T-helper 17 cell (primary cell): ENCODE results near the gene CHMP4B. TPM values are rescaled to one million over a fixed set of nuclear protein-coding genes. Genes with fewer than 3 reads are reported as not detected.
A peak's percentile ranks its signal among the peaks of the same experiment; 100 is the strongest.

ENCODE experiments used
- ATAC-seq: fragments of 150-1000 bp; cut with Tn5 transposase; 2 replicates; pipeline ENCODE4 v1.10.0; 2021; ENCODE audit warnings: mild to moderate bottlenecking, moderate library complexity
- DNase-seq, 3 donors: peaks; one replicate each; pipeline versions ENCODE4 v3.0.0 to v3.0.0-alpha.2; 2020 to 2021
- H3K9me3 ChIP-seq: one replicate; pipeline ENCODE4 v1.7.0; 2013; ENCODE audit warnings: low read length, mild to moderate bottlenecking; ENCODE audit not compliant: control insufficient read depth, poor library complexity, severe bottlenecking
- H3K27ac Mint-ChIP-seq: one replicate; pipeline ENCODE4 v1.8.0; 2022; ENCODE audit warnings: mild to moderate bottlenecking, moderate library complexity, mixed read lengths
- H3K27me3 Mint-ChIP-seq: one replicate; pipeline ENCODE4 v1.8.0; 2022; ENCODE audit warnings: mixed read lengths
- H3K36me3 Mint-ChIP-seq: one replicate; pipeline ENCODE4 v1.8.0; 2022; ENCODE audit warnings: low read depth, mixed read lengths
- H3K4me1 Mint-ChIP-seq: one replicate; pipeline ENCODE4 v1.8.0; 2022; ENCODE audit warnings: mild to moderate bottlenecking, mixed read lengths
- H3K4me3 Mint-ChIP-seq: one replicate; pipeline ENCODE4 v1.8.0; 2022; ENCODE audit warnings: mild to moderate bottlenecking, moderate library complexity, mixed read lengths
- total RNA-seq, 4 donors: library from RNA in 2 of 4; stranded (reverse) in 2 of 4; gene quantifications; one replicate each; pipeline ENCODE4 v1.2.3 and lab custom pipeline; 2022 to 2026

The CHMP4B gene
- total RNA-seq, 2 donors from 2014 or later = 48.6 to 50.6 TPM

GRCh38 chr20:33781945-33782344 is 29.2 kb upstream of the CHMP4B start:
- H3K4me1 Mint-ChIP-seq = peaks cover 24% of the 10 kb centered on the region
- peak overlapping the region; percentile 87 for H3K27ac Mint-ChIP-seq
- no peak for ATAC-seq

GRCh38 chr20:33783256-33783655 is 27.9 kb upstream of the CHMP4B start:
- DNase-seq (no peak), ATAC-seq (no peak)
- H3K9me3 ChIP-seq = no peaks in the 10 kb centered on the region
- Mint-ChIP-seq H3K4me1 (peaks cover 29% of the 10 kb centered on the region), H3K27ac (peak overlapping the region; percentile 63), H3K27me3 (no peaks in the 10 kb centered on the region), H3K36me3 (peaks cover 3% of the 10 kb centered on the region), H3K4me3 (no peak overlapping the region)

More at GRCh38 chr20:33781945-33782344, 29.2 kb upstream of the CHMP4B start:
- Mint-ChIP-seq H3K4me3 (no peak overlapping the region), H3K36me3 (peaks cover 3% of the 10 kb centered on the region), H3K27me3 (no peaks in the 10 kb centered on the region)
- DNase-seq = no peak
- no peaks in the 10 kb centered on the region for H3K9me3 ChIP-seq

GRCh38 chr20:33783818-33784217 is 27.3 kb upstream of the CHMP4B start:
- DNase-seq (no peak), ATAC-seq (no peak)
- Mint-ChIP-seq H3K4me3 (no peak overlapping the region), H3K4me1 (peaks cover 26% of the 10 kb centered on the region), H3K36me3 (peaks cover 5% of the 10 kb centered on the region), H3K27ac (peak overlapping the region; percentile 63), H3K27me3 (no peaks in the 10 kb centered on the region)
- H3K9me3 ChIP-seq = no peaks in the 10 kb centered on the region

DNA sequence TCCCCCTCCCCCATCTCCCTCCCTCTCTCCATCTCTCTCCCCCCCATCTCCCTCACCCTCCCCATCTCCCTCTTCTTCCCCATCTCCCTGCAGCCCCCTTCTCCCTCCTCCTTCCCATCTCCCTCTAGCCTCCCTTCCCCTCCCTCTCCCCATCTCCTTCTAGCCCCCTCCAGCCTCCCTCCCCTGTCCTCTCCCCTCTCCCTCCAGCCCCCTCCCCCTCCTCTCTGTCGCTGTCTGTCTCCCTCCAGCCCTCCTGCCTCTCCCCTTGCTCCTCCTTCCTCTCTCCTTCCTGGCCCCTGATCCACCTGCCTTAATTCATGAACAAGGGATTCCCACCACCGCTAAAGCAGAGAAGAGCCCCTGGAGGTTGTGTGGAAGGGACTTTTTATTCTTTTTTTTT is 26.9 kb upstream of the CHMP4B start:
- H3K36me3 Mint-ChIP-seq = peaks cover 5% of the 10 kb centered on the region
- H3K27me3 Mint-ChIP-seq = no peaks in the 10 kb centered on the region
- DNase-seq (no peak), ATAC-seq (no peak)
- H3K4me1 Mint-ChIP-seq = peaks cover 23% of the 10 kb centered on the region
- no peaks in the 10 kb centered on the region for H3K9me3 ChIP-seq
- H3K4me3 Mint-ChIP-seq = no peak overlapping the region
- H3K27ac Mint-ChIP-seq = no peak overlapping the region

- no peak for DNase-seq
- H3K9me3 ChIP-seq = no peaks in the 10 kb centered on the region
- no peak overlapping the region for H3K27ac Mint-ChIP-seq
- peak overlapping the region; percentile 31 for H3K4me3 Mint-ChIP-seq
- H3K4me1 Mint-ChIP-seq = peaks cover 16% of the 10 kb centered on the region
- no peaks in the 10 kb centered on the region for H3K27me3 Mint-ChIP-seq
- peaks cover 4% of the 10 kb centered on the region for H3K36me3 Mint-ChIP-seq
- no peak for ATAC-seq
Observed at GRCh38 chr20:33785503-33785902, 25.6 kb upstream of the CHMP4B start.

DNA sequence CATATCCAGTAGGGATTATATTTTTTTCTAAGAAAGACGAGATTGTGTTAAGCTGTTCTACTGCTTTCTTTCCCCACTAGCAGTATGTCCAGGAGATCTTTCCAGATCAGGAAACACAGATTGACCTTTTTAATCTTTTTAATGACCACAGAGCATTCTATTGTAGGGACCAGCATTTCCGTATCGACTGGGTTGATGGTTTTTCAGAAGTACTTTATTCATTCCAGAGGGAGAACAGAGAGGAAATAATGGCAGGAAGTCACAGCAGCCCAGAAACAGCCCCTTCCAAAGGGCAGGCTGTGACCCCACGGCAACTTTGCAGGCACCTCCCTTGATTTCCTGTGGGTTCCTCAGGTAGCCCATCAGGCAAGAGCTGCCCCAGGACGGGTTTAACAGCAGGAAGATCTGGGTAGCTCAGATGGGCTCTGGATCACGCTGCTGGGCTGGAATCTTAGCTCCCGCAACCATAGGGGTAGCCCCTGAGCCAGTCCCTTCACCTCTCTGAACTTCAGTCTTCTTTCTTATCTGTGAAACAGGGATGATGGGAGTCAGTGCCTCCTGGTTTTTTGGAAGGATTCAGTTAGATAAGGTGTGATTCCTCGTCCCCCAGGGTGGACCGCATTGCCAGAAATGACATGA is 23.8 kb upstream of the CHMP4B start:
- Mint-ChIP-seq H3K27ac (peak overlapping the region; percentile 34), H3K4me3 (no peak overlapping the region), H3K4me1 (peaks cover 14% of the 10 kb centered on the region), H3K27me3 (no peaks in the 10 kb centered on the region), H3K36me3 (peaks cover 5% of the 10 kb centered on the region)
- no peaks in the 10 kb centered on the region for H3K9me3 ChIP-seq
- DNase-seq (no peak), ATAC-seq (no peak)

- ATAC-seq (no peak), DNase-seq (no peak)
- no peak overlapping the region for H3K4me3 Mint-ChIP-seq
- no peaks in the 10 kb centered on the region for H3K9me3 ChIP-seq
- H3K36me3 Mint-ChIP-seq = peaks cover 5% of the 10 kb centered on the region
- H3K27me3 Mint-ChIP-seq = no peaks in the 10 kb centered on the region
- H3K27ac Mint-ChIP-seq = peak overlapping the region; percentile 43
- peaks cover 17% of the 10 kb centered on the region for H3K4me1 Mint-ChIP-seq
Observed at GRCh38 chr20:33788351-33789049, 22.6 kb upstream of the CHMP4B start.

DNA sequence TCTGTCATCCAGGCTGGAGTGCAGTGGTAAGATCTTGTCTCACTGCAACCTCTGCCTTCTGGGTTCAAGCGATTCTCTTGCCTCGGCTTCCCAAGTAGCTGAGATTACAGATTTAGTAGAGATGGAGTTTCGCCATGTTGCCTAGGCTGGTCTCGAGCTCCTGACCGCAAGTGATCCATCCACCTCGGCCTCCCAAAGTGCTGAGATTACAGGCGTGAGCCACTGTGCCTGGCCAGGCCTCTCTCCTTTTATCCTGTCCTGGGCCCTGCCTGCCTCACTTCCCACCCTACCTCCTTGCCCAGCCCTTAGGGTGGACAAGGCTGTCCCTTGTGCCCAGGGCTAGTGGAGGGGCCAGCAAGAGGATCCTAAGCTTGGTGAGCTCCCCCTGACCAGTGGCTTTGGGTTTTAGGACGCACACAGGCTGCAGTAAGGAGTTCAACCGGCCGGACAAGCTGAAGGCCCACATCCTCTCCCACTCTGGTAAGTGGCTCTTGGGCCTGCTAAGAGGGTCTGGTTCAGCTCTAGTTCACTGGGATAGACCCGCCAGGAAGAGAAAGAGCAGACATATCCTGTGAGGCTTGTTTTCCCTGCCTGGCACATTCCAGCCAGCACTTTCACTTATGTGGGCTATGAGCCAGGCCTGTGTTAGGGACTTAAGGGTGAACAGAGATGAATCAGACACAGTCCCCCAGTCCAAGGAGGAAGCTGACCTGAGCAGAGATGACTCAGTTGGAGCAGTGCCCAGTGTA is 21.9 kb upstream of the CHMP4B start:
- ATAC-seq = no peak
- no peak for DNase-seq
- peak overlapping the region; percentile 43 for H3K27ac Mint-ChIP-seq
- H3K4me3 Mint-ChIP-seq = no peak overlapping the region
- no peaks in the 10 kb centered on the region for H3K9me3 ChIP-seq
- no peaks in the 10 kb centered on the region for H3K27me3 Mint-ChIP-seq
- peaks cover 5% of the 10 kb centered on the region for H3K36me3 Mint-ChIP-seq
- H3K4me1 Mint-ChIP-seq = peaks cover 17% of the 10 kb centered on the region

- H3K27me3 Mint-ChIP-seq = no peaks in the 10 kb centered on the region
Observed at GRCh38 chr20:33789858-33790182, 21.3 kb upstream of the CHMP4B start.

DNA sequence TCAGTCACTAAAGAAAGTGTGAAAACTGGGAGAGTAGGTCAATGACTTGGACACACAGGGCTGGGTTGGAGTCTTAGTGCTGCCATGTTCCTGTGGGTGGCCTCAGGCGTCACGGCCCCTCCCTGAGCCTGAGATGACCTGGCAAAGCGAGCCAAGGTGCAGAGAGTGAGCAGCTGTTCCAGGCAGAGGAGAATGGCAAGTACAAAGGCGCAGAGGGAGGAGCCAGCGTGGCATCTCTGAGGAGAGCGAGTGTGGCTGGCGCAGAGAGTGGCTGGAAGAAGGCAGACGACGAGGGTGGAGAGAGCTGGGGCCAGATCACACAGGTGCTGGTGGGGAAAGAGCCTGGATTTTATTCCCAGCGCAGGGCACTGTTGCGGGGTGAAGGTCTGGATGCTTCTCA is 20.6 kb upstream of the CHMP4B start:
- no peaks in the 10 kb centered on the region for H3K9me3 ChIP-seq
- no peak overlapping the region for H3K27ac Mint-ChIP-seq
- no peaks in the 10 kb centered on the region for H3K27me3 Mint-ChIP-seq
- H3K4me3 Mint-ChIP-seq = no peak overlapping the region
- H3K36me3 Mint-ChIP-seq = peaks cover 5% of the 10 kb centered on the region
- ATAC-seq (no peak), DNase-seq (no peak)
- H3K4me1 Mint-ChIP-seq = peaks cover 17% of the 10 kb centered on the region

More at GRCh38 chr20:33789858-33790182, 21.3 kb upstream of the CHMP4B start:
- no peak for DNase-seq
- peaks cover 5% of the 10 kb centered on the region for H3K36me3 Mint-ChIP-seq
- ATAC-seq = no peak
- no peaks in the 10 kb centered on the region for H3K9me3 ChIP-seq
- H3K27ac Mint-ChIP-seq = no peak overlapping the region
- no peak overlapping the region for H3K4me3 Mint-ChIP-seq
- peaks cover 17% of the 10 kb centered on the region for H3K4me1 Mint-ChIP-seq

- no peaks in the 10 kb centered on the region for H3K9me3 ChIP-seq
- DNase-seq (no peak), ATAC-seq (no peak)
- H3K36me3 Mint-ChIP-seq = peaks cover 5% of the 10 kb centered on the region
- H3K4me3 Mint-ChIP-seq = no peak overlapping the region
- H3K27ac Mint-ChIP-seq = no peak overlapping the region
- no peaks in the 10 kb centered on the region for H3K27me3 Mint-ChIP-seq
- peaks cover 17% of the 10 kb centered on the region for H3K4me1 Mint-ChIP-seq
Observed at GRCh38 chr20:33791021-33791420, 20.1 kb upstream of the CHMP4B start.

- H3K4me1 Mint-ChIP-seq = peaks cover 17% of the 10 kb centered on the region
- H3K4me3 Mint-ChIP-seq = no peak overlapping the region
- no peak overlapping the region for H3K27ac Mint-ChIP-seq
- H3K36me3 Mint-ChIP-seq = peaks cover 5% of the 10 kb centered on the region
- no peaks in the 10 kb centered on the region for H3K27me3 Mint-ChIP-seq
- no peaks in the 10 kb centered on the region for H3K9me3 ChIP-seq
- no peak for ATAC-seq
- DNase-seq = no peak
Observed at GRCh38 chr20:33791540-33791939, 19.6 kb upstream of the CHMP4B start.

DNA sequence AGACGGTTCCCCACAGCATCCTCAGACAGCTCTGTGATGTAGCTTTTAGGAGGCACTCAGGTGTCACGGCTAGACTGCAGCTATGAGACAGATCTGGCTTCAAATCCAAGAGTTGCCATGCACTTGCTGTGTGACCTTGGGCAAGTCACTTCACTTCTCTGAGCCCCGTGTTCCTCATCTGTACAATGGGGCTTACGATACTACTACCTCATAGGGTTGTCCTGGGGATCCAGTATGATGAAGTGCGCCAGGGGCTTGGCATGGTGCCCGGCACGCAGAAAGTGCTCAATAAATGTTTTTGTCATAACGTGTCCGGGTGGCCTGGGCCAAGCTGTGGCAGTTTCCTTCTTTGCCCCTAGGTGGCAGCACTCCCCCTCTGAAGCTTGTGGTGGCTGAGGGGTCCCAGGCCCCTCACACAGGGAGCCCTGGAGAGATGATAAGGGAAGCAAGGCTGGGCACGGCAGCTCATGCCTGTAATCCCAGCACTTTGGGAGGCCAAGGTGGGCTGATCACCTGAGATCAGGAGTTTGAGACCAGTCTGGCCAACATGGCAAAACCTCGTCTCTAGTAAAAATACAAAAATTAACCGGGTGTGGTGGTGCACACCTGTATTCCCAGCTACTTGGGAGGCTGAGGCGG is 19.1 kb upstream of the CHMP4B start:
- Mint-ChIP-seq H3K4me1 (peaks cover 15% of the 10 kb centered on the region), H3K27me3 (no peaks in the 10 kb centered on the region), H3K27ac (peak overlapping the region; percentile 24), H3K4me3 (no peak overlapping the region), H3K36me3 (peaks cover 5% of the 10 kb centered on the region)
- H3K9me3 ChIP-seq = no peaks in the 10 kb centered on the region
- DNase-seq (peak in 2 of 3 donors; percentile 26 to 52), ATAC-seq (peak; percentile 68)
